Left forelimb (tissue), 1 donor: ENCODE measurements around the gene MDC1.
A peak's percentile ranks its signal among the peaks of the same experiment; 100 is the strongest.

ENCODE experiments used
- DNase-seq: peaks from one replicate; pipeline ENCODE4 v3.0.0-alpha.2; 2018; ENCODE audit warnings: low spot score

Gene MDC1

DNA sequence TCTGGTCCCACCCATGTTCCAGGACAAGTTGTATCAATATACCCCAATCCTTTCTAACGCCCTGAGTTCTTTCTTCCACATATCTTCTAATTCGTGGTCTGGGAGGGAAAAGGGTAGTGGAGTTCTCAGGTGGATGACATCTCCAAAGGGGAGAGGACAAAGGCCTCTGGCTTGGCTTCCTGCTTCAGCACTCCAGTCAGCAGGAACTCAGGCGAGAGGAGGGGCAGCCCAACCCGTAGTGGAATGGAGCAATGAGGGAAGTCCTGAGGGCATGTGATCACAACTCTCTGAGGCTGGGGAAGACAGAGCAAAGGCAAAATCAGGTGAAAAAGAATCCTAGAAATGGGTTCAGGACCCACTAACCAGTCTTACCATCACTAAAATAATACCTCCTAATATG, 16.7 kb downstream of the MDC1 start:
- DNase-seq: no peak

- DNase-seq: no peak
Observed at GRCh38 chr6:30696432-30696831, 20.6 kb downstream of the MDC1 start.

DNA sequence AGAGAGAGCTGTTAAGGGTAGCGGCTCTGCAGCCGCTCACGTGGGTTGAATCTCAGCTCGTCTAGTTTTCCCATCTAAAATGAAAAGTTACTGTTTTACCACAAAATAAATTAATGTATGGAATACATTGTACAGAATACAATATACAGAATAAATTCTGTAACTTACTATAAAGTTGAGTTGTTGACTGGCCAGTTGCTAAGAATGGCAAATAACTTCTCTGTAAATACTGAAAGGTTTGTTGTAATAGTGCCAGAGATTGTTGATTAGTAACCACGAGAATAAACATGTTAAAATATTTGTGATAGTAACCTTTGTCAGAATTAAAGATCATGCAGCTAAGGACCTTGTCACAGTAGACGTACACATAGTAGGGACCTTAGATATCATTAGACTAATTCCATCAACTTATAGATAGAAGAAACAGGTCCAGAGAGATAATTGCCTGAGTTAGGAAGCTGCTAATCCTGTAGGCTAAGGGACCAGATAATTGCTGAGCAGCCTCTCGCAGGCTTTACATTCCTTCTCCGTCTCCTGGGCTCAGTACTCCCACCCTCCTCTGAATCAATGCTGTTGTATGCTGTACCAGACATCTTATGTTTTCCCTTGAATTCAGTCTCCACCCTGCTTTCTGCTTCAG, 25.8 kb downstream of the MDC1 start:
- DNase-seq: no peak

DNA sequence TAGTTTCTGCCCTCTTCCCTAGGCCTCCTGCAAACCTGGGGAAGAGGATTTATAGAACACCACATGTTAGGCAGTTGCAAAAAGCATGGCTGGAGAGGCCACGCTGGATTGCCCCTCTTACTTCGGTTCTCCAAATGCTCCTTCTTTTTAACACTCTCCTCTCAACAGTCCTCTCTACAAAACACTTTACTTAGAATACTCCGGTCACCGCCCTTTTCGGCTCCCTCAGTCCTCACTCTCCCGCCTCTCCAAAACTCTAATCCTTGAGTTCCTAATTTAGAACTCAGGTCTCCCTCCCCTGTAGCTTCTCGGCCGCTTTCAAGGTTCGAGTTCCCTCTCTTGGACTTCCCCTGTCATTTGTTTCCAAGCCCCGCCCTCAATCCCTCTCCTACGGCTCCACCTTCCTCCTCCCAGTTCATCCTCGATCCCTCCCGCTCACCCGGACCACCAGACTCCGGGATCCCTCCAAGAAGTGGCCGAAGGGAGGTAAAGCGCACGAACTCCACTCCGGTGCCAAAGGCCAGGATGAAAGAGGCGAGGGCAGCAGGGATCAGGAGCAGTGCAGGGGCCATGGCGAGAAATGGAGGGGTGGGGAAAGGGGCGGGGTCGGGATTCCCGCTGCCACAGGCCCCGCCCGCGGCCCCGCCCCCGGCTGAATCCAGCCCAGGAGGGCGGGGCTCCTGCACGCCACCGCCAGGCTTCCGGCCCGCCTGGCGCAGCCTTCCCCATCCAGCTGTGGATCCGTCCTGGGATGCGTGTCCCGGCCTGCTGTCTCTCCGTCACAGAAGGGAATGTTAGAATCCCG, 26.5 kb downstream of the MDC1 start, which contains the start of gene NRM:
TSS of gene NRM (minus strand) at position 582 of the 805 bp plus-strand sequence. CDS start at position 572, 10 bp downstream.
- DNase-seq: peak; percentile 95

DNA sequence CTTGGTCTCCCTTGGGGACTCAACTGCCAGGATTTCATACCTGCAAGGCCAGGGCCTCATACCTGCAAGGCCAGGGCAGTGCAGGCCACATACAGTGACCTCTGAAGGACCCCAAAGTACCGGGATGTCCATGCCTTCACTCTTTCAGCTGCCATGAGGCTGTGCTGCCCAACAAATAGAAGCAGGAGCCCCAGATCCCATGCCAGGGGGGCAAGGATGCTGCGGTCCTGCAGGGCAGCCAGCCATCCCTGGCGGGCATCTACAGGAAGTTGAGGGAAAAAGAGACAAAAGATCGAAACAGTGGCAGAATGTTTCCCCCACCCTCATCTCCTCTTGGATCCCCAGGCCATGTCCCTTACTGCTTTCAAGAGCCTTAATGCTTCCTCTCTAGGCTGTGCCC, 27.1 kb downstream of the MDC1 start:
- no peak for DNase-seq

- no peak for DNase-seq
Observed at GRCh38 chr6:30689022-30689865, 27.8 kb downstream of the MDC1 start.

DNA sequence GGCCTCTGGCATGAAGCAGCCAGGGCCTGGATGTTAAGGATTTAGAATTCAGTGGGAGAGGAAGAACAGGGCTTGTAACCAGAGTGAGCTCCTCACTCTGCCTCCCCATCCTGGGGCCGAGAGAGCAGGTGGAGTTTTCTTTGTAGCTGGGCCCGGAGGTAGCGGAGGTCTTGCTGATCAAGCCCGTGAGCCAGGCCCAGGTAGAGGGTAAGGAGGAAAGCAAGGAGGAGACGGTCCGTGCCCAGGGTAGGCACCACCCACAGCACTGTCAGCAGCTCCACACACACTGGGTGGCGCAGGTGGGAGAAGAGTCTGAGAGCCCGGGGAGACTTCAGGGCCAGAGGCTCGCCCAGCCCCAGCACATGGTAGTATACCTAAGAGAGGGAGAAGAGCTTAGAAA, 28.5 kb downstream of the MDC1 start:
- DNase-seq: no peak

GRCh38 chr6:30687659-30688431, 29.2 kb downstream of the MDC1 start:
- DNase-seq: no peak

- peak; percentile 99 for DNase-seq
Observed at GRCh38 chr6:30686908-30687658, 30.0 kb downstream of the MDC1 start.

DNA sequence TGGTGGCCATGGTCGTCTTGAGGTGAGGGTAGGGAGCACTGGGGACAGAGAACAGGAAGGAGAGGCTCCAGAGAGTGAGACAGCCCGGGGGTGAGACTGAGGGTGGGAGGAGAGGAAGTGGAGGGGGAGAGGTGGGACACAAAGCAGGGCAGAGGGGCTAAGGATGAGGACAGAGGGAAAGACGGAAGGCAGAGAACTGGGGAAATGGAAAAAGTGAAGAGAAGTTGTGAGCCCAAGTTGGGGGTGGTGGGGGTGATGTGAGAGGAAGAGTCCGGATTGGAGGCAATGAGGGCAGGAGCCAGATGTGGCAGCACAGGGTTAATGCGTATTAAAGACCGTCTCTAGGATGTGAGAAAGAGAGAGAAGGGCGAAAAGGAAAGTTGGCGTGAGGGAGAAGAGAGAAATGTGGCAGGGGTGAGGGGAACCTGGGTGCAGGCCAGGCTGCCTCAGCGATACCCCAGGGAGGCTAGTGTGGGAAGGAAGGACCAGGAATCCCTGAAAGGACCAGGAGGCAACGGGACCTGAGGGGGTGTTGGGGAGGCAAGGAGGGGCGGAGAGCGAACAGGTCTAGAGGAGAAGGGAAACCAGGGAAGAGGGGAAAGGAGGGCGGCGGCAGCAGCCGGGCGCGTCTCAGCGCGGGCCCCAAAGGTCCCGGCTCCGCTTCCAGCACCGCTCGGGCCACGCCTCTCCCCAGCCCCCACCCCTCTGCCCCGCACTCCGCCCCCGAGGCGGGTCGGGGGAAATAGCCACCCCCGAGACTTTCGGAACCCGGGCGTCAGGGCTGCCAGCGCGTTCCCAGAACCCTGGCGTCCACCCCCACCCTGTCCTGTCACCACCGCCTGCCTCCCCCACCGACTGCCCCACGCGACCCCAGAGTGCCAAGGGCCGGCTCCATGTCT, 30.8 kb downstream of the MDC1 start, which contains the start of gene PPP1R18:
TSS of gene PPP1R18 (minus strand) at position 637 of the 899 bp plus-strand sequence. CDS start at position 10, 627 bp downstream.
- DNase-seq: peak; percentile 91

DNA sequence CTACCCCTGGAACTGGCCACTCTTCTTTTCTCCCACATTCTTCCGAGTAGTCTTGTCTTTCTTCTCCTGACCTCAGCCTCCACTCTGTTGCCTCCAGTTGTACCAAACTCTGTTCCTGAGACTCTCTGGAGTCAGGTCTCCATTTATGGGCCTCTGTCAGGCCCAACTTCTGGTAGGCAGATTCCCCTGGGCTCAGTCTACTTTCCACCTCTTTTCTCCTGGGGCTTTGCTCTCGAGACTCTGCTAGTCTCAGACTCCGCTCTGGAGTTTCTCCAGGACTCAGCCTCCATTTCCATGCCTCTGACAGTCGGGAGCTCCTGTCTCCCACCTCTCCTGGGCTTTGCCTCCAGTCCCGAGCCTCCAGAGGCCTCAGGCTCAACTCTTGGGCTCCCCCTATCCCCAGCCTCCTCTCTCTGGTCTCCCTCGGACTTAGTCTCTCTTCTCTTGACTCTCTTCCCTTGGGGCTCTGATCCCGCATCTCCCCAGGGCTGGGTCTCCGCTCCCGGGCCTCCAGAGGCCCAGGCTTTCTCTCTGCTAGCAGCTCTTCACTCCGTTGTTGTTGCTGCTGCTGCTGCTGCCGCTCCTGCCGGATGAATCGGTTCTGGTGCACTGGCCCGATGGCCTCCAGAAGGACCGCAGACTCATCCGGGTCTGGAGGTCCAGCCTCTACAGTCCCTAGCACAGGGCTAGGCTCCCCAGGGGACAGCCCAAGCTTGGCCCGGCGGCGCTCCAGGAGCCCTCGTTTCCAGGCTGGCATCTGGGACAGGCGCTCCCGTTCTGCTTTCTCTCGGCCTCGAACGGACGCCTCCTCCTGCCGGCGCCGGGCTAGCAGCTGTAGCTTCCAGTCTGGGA, 31.7 kb downstream of the MDC1 start:
- DNase-seq: no peak

DNA sequence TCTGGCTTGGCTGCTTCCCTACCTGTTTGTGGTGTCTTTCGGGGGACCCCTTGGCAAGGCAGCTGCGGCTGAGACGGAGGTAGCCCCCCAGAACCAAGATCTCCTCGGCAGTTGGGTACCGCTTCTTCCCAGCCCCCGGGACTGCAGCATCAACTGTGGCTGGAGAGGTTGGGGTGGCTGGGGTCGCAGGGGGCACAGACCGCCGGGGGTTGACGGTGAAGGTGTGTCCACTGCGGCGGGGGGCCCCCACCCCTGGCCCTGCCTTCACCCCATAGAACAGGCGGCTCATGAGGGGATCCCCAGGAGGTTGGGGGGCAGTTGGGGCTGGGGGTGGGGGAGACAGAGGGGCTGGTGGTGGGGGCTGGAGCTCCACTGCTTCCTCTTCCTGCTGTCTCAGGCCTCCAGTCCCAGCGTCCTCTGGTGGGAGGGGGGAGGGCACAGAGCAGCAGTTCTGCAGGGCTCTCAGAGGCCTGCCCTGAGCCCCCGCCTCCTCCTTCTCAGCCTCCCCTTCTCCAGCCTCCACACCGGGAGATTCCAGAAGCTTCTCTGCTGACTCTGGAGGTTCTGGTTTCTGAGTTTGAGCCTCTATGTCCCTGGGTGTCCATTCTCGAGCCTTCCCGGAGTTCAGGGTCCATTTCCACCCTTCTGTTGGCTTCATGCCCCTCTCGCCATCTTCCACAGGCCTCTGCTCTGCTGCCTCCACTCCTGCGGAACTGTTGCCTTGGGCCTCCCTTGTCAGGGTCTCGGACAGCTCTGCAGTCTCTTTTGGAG, 32.5 kb downstream of the MDC1 start:
- DNase-seq: no peak

DNA sequence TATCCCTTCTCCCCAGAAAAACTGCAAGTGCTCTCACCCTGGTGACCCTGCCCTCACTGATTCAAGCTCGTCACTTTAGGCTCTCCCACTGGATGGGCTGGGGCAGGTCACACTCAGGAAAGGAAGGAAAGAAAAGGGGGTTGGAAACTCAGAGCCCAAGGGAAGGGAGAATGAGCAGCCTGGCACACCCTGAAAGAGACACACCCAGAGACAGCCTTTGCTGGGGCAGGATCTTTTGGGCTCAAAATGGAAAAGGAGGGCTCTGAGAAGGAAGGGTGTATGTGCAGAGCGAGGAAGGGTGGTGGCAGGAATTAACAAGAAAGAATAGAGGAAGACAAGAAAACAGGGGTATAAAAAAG, 33.1 kb downstream of the MDC1 start:
- DNase-seq: no peak

DNA sequence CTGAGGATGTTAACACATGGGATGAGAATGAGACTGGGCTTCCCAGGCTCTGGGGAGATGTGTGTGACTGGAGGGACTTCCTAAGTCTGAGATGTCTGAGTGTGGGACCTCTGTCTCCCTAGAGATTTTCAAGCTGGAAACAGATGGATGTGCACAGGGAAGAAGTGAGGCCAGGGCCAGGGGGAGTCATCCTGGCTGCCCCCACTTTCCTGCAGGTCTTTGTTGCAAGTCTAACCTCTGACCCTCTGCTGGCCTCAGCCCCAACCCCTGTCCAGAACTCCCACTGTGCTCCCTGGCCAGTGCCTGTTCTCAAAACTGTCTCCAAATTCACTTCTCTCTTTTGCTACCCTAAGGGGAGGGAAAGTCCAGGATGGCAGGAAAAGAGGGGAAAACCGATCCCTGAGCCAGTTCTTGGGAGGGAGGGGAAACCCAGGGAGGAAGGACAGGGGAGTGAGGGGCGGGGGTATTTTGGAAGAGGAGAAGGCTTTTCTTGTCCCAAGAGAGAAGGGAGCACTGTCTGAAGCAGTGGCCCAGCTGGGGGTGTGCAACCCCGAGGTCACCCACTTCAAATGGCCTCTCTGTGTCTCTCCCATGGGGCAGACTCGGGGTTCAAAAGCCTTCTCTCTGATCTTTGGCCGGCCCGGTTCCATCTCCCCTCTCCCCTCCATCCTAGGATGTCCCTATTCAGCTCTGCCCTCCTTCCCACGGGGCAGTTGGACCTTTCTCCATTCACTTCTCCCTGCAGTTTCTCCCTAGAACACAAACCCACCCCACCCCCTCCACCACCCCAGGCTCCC, 33.7 kb downstream of the MDC1 start:
- no peak for DNase-seq

DNA sequence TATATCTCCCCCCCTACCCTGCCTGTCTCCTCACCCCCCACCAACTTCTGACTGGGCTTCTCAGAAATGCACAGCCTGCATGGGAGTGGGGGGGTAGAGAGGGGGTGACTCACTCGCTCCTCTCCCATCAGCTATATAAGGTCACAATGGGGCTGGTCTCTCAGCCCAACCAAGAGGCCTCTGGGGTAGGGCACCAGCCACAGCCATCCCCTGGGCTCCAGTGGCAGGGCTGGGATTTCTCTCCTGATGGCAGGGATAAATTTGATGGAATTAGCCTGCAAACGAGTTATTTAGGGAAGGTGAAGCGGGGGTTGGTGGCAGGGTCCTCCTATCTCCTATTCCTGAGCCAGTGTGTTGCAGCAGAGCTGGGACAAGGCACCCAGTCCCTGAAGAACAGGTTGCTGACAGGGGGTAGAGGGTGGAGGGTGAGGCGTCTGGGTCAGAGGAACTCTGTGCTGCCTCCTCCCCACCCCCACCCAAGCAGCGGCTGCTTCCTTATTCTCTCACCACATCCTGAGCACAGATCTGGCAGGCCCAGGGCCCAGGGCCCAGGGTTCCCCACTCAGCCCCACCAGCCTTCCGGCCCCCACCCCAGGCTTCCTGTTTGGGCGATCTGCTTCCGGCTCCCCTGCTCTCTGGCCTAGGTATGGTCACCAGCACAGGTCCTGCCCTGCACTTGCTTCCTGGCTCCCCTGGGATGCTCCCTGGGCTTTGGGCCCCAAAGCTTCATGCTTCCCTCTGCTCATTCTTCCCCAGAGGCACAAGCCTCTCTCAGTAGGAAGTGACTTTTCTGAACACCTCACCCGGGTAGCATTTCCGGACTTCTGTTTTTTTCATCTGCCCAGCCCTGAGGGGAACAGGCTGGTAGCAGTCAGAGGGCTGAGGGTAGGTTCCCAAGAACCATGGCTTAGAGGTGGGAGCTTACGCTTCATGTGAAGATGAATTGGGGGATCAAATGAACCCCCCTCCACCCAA, 34.7 kb downstream of the MDC1 start:
- no peak for DNase-seq

DNA sequence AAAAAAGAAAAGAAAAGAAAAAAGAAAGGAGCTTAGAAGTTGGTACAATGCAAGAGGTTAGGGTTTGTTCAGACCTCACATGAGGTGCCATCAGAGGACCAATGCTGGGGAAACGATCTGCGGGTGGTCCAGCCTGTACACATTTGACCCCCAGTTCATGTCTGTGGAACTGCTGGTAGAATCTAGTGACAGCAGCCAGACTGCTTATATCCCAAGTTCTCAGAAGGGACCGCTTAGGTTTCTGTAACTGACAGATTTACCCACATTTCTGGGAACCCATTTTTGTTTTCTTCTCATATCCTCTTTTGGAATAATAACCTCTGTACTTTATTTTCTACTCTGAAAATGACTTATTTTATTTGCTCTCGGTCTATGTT, 35.3 kb downstream of the MDC1 start:
- DNase-seq: no peak
